ENCODE data around the gene MAFG.

Gene MAFG

GRCh38 chr17:81928544-81929252 lies 1.2 kb upstream of the MAFG start:
- peaks cover 5% of the 10 kb centered on the region for H3K36me3 ChIP-seq (ENCODE audit: low read depth)
- ATAC-seq (ENCODE audit: low read depth) (peak; percentile 11; the same call in 2 of the 3 replicates), DNase-seq (ENCODE audit: low spot score) (no peak)
- H3K4me3 ChIP-seq (ENCODE audit: severe bottlenecking) = peak overlapping the region; percentile 62
- peak overlapping the region; percentile 90 for H3K27ac ChIP-seq (ENCODE audit: poor library complexity, severe bottlenecking)
- H3K27me3 ChIP-seq (ENCODE audit: insufficient read depth, poor library complexity, severe bottlenecking) = no peaks in the 10 kb centered on the region
- no peak for TF ChIP-seq CTCF (IDR thresholded peaks at IDR 0.05; ENCODE audit: poor library complexity, severe bottlenecking)
- H3K9me3 ChIP-seq (ENCODE audit: severe bottlenecking) = no peaks in the 10 kb centered on the region
- H3K4me1 ChIP-seq (ENCODE audit: insufficient read depth, poor library complexity, severe bottlenecking) = peaks cover 11% of the 10 kb centered on the region

GRCh38 chr17:81927152-81927652 lies 333 bp downstream of the MAFG start:
- Histone ChIP-seq H3K36me3 (ENCODE audit: low read depth) (peaks cover 8% of the 10 kb centered on the region), H3K27ac (ENCODE audit: poor library complexity, severe bottlenecking) (peak overlapping the region; percentile 90), H3K27me3 (ENCODE audit: insufficient read depth, poor library complexity, severe bottlenecking) (no peaks in the 10 kb centered on the region), H3K4me3 (ENCODE audit: severe bottlenecking) (peak overlapping the region; percentile 62), H3K9me3 (ENCODE audit: severe bottlenecking) (no peaks in the 10 kb centered on the region), H3K4me1 (ENCODE audit: insufficient read depth, poor library complexity, severe bottlenecking) (peaks cover 14% of the 10 kb centered on the region)
- no peak for ATAC-seq (ENCODE audit: low read depth)
- no peak for DNase-seq (ENCODE audit: low spot score)
- no peak for TF ChIP-seq CTCF (IDR thresholded peaks at IDR 0.05; ENCODE audit: poor library complexity, severe bottlenecking)

- Histone ChIP-seq H3K4me3 (ENCODE audit: severe bottlenecking) (peak overlapping the region; percentile 62), H3K36me3 (ENCODE audit: low read depth) (peaks cover 14% of the 10 kb centered on the region), H3K4me1 (ENCODE audit: insufficient read depth, poor library complexity, severe bottlenecking) (peaks cover 14% of the 10 kb centered on the region), H3K9me3 (ENCODE audit: severe bottlenecking) (no peaks in the 10 kb centered on the region), H3K27me3 (ENCODE audit: insufficient read depth, poor library complexity, severe bottlenecking) (no peaks in the 10 kb centered on the region), H3K27ac (ENCODE audit: poor library complexity, severe bottlenecking) (peak overlapping the region; percentile 90)
- ATAC-seq (ENCODE audit: low read depth) (peak; percentile 36), DNase-seq (ENCODE audit: low spot score) (no peak)
- TF ChIP-seq CTCF (IDR thresholded peaks at IDR 0.05; ENCODE audit: poor library complexity, severe bottlenecking) = no peak
Observed at GRCh38 chr17:81926451-81927151, 934 bp downstream of the MAFG start.

- H3K27ac ChIP-seq (ENCODE audit: poor library complexity, severe bottlenecking) = peak overlapping the region; percentile 90
- ATAC-seq (ENCODE audit: low read depth) (no peak), DNase-seq (ENCODE audit: low spot score) (no peak)
- H3K4me3 ChIP-seq (ENCODE audit: severe bottlenecking) = peak overlapping the region; percentile 62
- TF ChIP-seq CTCF (IDR thresholded peaks at IDR 0.05; ENCODE audit: poor library complexity, severe bottlenecking) = no peak
- no peaks in the 10 kb centered on the region for H3K9me3 ChIP-seq (ENCODE audit: severe bottlenecking)
- peaks cover 14% of the 10 kb centered on the region for H3K4me1 ChIP-seq (ENCODE audit: insufficient read depth, poor library complexity, severe bottlenecking)
- H3K27me3 ChIP-seq (ENCODE audit: insufficient read depth, poor library complexity, severe bottlenecking) = no peaks in the 10 kb centered on the region
- peaks cover 18% of the 10 kb centered on the region for H3K36me3 ChIP-seq (ENCODE audit: low read depth)
Observed at GRCh38 chr17:81925860-81926450, 1.6 kb downstream of the MAFG start.
